Natural killer cell (primary cell): ENCODE data around the gene DHH. TPM values are rescaled to one million over a fixed set of nuclear protein-coding genes. Genes with fewer than 3 reads are reported as not detected.
A peak's percentile ranks its signal among the peaks of the same experiment; 100 is the strongest.

Source experiments
- ATAC-seq, 3 donors: fragments of 150-1000 bp in 2 of 3; fragments of 200-7000 bp in 1 of 3; cut with Tn5 transposase; 1 replicate in 1 of 3; 2 replicates in 2 of 3; pipeline ENCODE4 v1.10.0; 2021; ENCODE audit warnings: mild to moderate bottlenecking in 2 of 3, moderate library complexity in 2 of 3
- DNase-seq, 2 donors: peaks; one replicate each; pipeline versions ENCODE4 v3.0.0 to v3.0.0-alpha.2; 2013 to 2021; ENCODE audit warnings: mixed read lengths in 1 of 2
- H3K27ac ChIP-seq: one replicate; pipeline ENCODE4 v1.5.1; 2013; ENCODE audit warnings: mild to moderate bottlenecking, low read length
- H3K27me3 ChIP-seq: one replicate; pipeline ENCODE4 v1.6.1; 2013; ENCODE audit warnings: low read length; ENCODE audit not compliant: control insufficient read depth, insufficient read depth
- H3K36me3 ChIP-seq: one replicate; pipeline ENCODE4 v1.6.1; 2013; ENCODE audit warnings: low read length; ENCODE audit not compliant: control insufficient read depth, insufficient read depth
- H3K4me1 ChIP-seq: one replicate; pipeline ENCODE4 v1.6.1; 2013; ENCODE audit warnings: low read length; ENCODE audit not compliant: control insufficient read depth, insufficient read depth
- H3K4me3 ChIP-seq: one replicate; pipeline ENCODE4 v1.5.1; 2013; ENCODE audit warnings: low read length
- H3K9me3 ChIP-seq: one replicate; pipeline ENCODE4 v1.6.1; 2013; ENCODE audit warnings: low read length; ENCODE audit not compliant: control insufficient read depth, insufficient read depth
- H3K27ac Mint-ChIP-seq, 2 donors: one replicate each; pipeline ENCODE4 v1.8.0; 2022; ENCODE audit warnings: mild to moderate bottlenecking in 2 of 2, mixed read lengths in 2 of 2, moderate library complexity in 1 of 2
- H3K27me3 Mint-ChIP-seq, 2 donors: one replicate each; pipeline ENCODE4 v1.8.0; 2022; ENCODE audit warnings: low read depth in 2 of 2, mixed read lengths in 2 of 2
- H3K36me3 Mint-ChIP-seq: one replicate; pipeline ENCODE4 v1.8.0; 2022; ENCODE audit warnings: mixed read lengths
- H3K4me1 Mint-ChIP-seq, 2 donors: one replicate each; pipeline ENCODE4 v1.8.0; 2022; ENCODE audit warnings: mixed read lengths in 2 of 2
- H3K4me3 Mint-ChIP-seq: one replicate; pipeline ENCODE4 v1.8.0; 2022; ENCODE audit warnings: mild to moderate bottlenecking, moderate library complexity, mixed read lengths
- H3K9me3 Mint-ChIP-seq, 2 donors: one replicate each; pipeline ENCODE4 v1.8.0; 2022; ENCODE audit warnings: mixed read lengths in 2 of 2
- CTCF ChIP-seq: fragments of 200-600 bp; IDR thresholded peaks from one replicate; pipeline ENCODE4 v1.8.0; 2022; ENCODE audit warnings: antibody characterized with exemption
- WGBS: methylation state at CpG from one replicate; pipeline ENCODE4 v1.1.7; 2013; ENCODE audit warnings: missing lambda C conversion rate; ENCODE audit not compliant: insufficient coverage; 5-methylcytosine and 5-hydroxymethylcytosine counted together
- intact Hi-C: fragments of 100-400 bp; cut with micrococcal nuclease; formaldehyde crosslinking; loops from one replicate; pipeline ENCODE4 v1.14.2; 2022
- total RNA-seq, 4 donors: library from RNA; stranded (reverse); fragments of 120-200 nt in 1 of 4; gene quantifications; one replicate each; pipeline versions ENCODE4 v1.2.3 to v1.2.4, GENCODE V29; 2013 to 2022

The DHH gene
- total RNA-seq, 3 donors from 2014 or later (not counting 1 experiment from before 2014, with no cell fraction given), result 0.39 to 0.80 (median 0.45) TPM

GRCh38 chr12:49133014-49133413, 38.4 kb upstream of the DHH start:
- Mint-ChIP-seq H3K4me3 (no peak overlapping the region), H3K36me3 (no peaks in the 10 kb centered on the region), H3K27me3 (no peaks in the 10 kb centered on the region), H3K4me1 (peaks cover 26 to 27% of the 10 kb centered on the region in 2 donors), H3K27ac (no peak overlapping the region), H3K9me3 (no peaks in the 10 kb centered on the region)
- no peak for TF ChIP-seq CTCF
- H3K9me3 ChIP-seq, result no peaks in the 10 kb centered on the region
- no peak overlapping the region for H3K4me3 ChIP-seq
- peaks cover 14% of the 10 kb centered on the region for H3K36me3 ChIP-seq
- intact Hi-C loops, result no loop called here
- peaks cover 15% of the 10 kb centered on the region for H3K4me1 ChIP-seq
- DNase-seq, result no peak
- ATAC-seq, result no peak
- H3K27ac ChIP-seq, result no peak overlapping the region
- H3K27me3 ChIP-seq, result no peaks in the 10 kb centered on the region
- WGBS, result 93% methylated on average over 2 of the region's 5 CpGs

GRCh38 chr12:49131894-49132461, 37.4 kb upstream of the DHH start:
- H3K4me3 ChIP-seq, result peak overlapping the region; percentile 46
- Mint-ChIP-seq H3K36me3 (peaks cover 4% of the 10 kb centered on the region), H3K9me3 (no peaks in the 10 kb centered on the region), H3K27ac (peak overlapping the region; percentile 95 to 97), H3K4me1 (peaks cover 31 to 34% of the 10 kb centered on the region in 2 donors), H3K4me3 (peak overlapping the region; percentile 80), H3K27me3 (no peaks in the 10 kb centered on the region)
- peaks cover 23% of the 10 kb centered on the region for H3K36me3 ChIP-seq
- no peak for ATAC-seq
- H3K27me3 ChIP-seq, result no peaks in the 10 kb centered on the region
- no peak for TF ChIP-seq CTCF
- H3K9me3 ChIP-seq, result no peaks in the 10 kb centered on the region
- intact Hi-C loops, result loop anchor here (2.0 kb wide), 3 partner anchors 61 to 113 kb away; partner anchors contain the start of gene PRKAG1
- WGBS, result 10% methylated on average over 6 of the region's 9 CpGs
- no peak for DNase-seq
- peak overlapping the region; percentile 68 for H3K27ac ChIP-seq
- peaks cover 15% of the 10 kb centered on the region for H3K4me1 ChIP-seq

- peak; percentile 70 to 89 (median 79) for ATAC-seq
- H3K4me1 ChIP-seq, result peaks cover 15% of the 10 kb centered on the region
- intact Hi-C loops, result loop anchor here (2.0 kb wide), 3 partner anchors 60 to 112 kb away; partner anchors contain the start of gene PRKAG1
- peaks cover 6% of the 10 kb centered on the region for H3K36me3 Mint-ChIP-seq
- peak within 1 kb of the TSS; percentile 86 for H3K27ac ChIP-seq
- no peaks in the 10 kb centered on the region for H3K27me3 Mint-ChIP-seq
- H3K9me3 Mint-ChIP-seq, result no peaks in the 10 kb centered on the region
- H3K27me3 ChIP-seq, result no peaks in the 10 kb centered on the region
- H3K4me1 Mint-ChIP-seq, result peaks cover 34 to 37% of the 10 kb centered on the region in 2 donors
- TF ChIP-seq CTCF, result no peak
- peak within 1 kb of the TSS; percentile 81 for H3K4me3 ChIP-seq
- peak within 1 kb of the TSS; percentile 96 for H3K4me3 Mint-ChIP-seq
- WGBS, result under 1% methylated on average over 79 of the region's 79 CpGs
- peak; percentile 84 to 93 for DNase-seq
- peak within 1 kb of the TSS; percentile 95 to 97 for H3K27ac Mint-ChIP-seq
- peaks cover 26% of the 10 kb centered on the region for H3K36me3 ChIP-seq
- no peaks in the 10 kb centered on the region for H3K9me3 ChIP-seq
Measured at GRCh38 chr12:49131051-49131893, 36.7 kb upstream of the DHH start, which contains the start of gene TUBA1B. Gene TUBA1B, minus strand, starts transcription at chr12:49131395. Its CDS starts 95 bp downstream, at chr12:49131300.
